Measurements from ENCODE around the gene DNAJC18.
"Not testable (repeated sequence)": the region's sequence is repeated elsewhere in the genome, so short reads cannot be mapped to it uniquely, and the experiment has no call there.

The DNAJC18 gene

GRCh38 chr5:139461176-139461575 is 21.9 kb upstream of the DNAJC18 start:
- DNase-seq (ENCODE audit: low read depth in 2 of 2, low spot score in 1 of 2), result no peak

- DNase-seq (ENCODE audit: low read depth in 2 of 2, low spot score in 1 of 2), result no peak
Observed at GRCh38 chr5:139460455-139460854, 21.1 kb upstream of the DNAJC18 start.

- no peak for DNase-seq (ENCODE audit: low read depth in 2 of 2, low spot score in 1 of 2)
Observed at GRCh38 chr5:139459451-139459934, 20.2 kb upstream of the DNAJC18 start.

- peak; percentile 44 to 52 for DNase-seq (ENCODE audit: low read depth in 2 of 2, low spot score in 1 of 2)
Observed at GRCh38 chr5:139458580-139459407, 19.5 kb upstream of the DNAJC18 start.

- no peak for DNase-seq (ENCODE audit: low read depth in 2 of 2, low spot score in 1 of 2)
Observed at GRCh38 chr5:139457653-139458306, 18.5 kb upstream of the DNAJC18 start.

- DNase-seq (ENCODE audit: low read depth in 2 of 2, low spot score in 1 of 2), result no peak
Observed at GRCh38 chr5:139457241-139457640, 17.9 kb upstream of the DNAJC18 start.

GRCh38 chr5:139456776-139457175 is 17.5 kb upstream of the DNAJC18 start:
- DNase-seq (ENCODE audit: low read depth in 2 of 2, low spot score in 1 of 2), result no peak

- DNase-seq (ENCODE audit: low read depth in 2 of 2, low spot score in 1 of 2), result no peak
Observed at GRCh38 chr5:139454568-139455290, 15.4 kb upstream of the DNAJC18 start.

- DNase-seq (ENCODE audit: low read depth in 2 of 2, low spot score in 1 of 2), result no peak
Observed at GRCh38 chr5:139453683-139454567, 14.6 kb upstream of the DNAJC18 start.

- DNase-seq (ENCODE audit: low read depth in 2 of 2, low spot score in 1 of 2), result no peak
Observed at GRCh38 chr5:139451878-139452660, 12.7 kb upstream of the DNAJC18 start.

- no peak for DNase-seq (ENCODE audit: low read depth in 2 of 2, low spot score in 1 of 2)
Observed at GRCh38 chr5:139451176-139451575, 11.9 kb upstream of the DNAJC18 start.

GRCh38 chr5:139446956-139447779 is 7.8 kb upstream of the DNAJC18 start:
- no peak for DNase-seq (ENCODE audit: low read depth in 2 of 2, low spot score in 1 of 2)

- DNase-seq (ENCODE audit: low read depth in 2 of 2, low spot score in 1 of 2), result no peak
Observed at GRCh38 chr5:139445325-139446170, 6.2 kb upstream of the DNAJC18 start.

GRCh38 chr5:139443831-139444453 is 4.6 kb upstream of the DNAJC18 start:
- no peak for DNase-seq (ENCODE audit: low read depth in 2 of 2, low spot score in 1 of 2)

GRCh38 chr5:139440416-139440815 is 1.1 kb upstream of the DNAJC18 start:
- DNase-seq (ENCODE audit: low read depth in 2 of 2, low spot score in 1 of 2), result not testable (repeated sequence)

- DNase-seq (ENCODE audit: low read depth in 2 of 2, low spot score in 1 of 2), result no peak
Observed at GRCh38 chr5:139438707-139439012, 665 bp downstream of the DNAJC18 start.

GRCh38 chr5:139435676-139436075 is 3.6 kb downstream of the DNAJC18 start:
- DNase-seq (ENCODE audit: low read depth in 2 of 2, low spot score in 1 of 2), result no peak

GRCh38 chr5:139431706-139432105 is 7.6 kb downstream of the DNAJC18 start:
- no peak for DNase-seq (ENCODE audit: low read depth in 2 of 2, low spot score in 1 of 2)

All from stimulated activated CD8-positive, alpha-beta memory T cell treated with anti-CD3 and anti-CD28 coated beads, Interleukin-4, amount 100 ng/mL, for 1 hour (primary cell).